ENCODE data around the gene UBE2Z.

UBE2Z gene

GRCh38 chr17:48952904-48953303 lies 44.7 kb downstream of the UBE2Z start:
- ChIA-PET CTCF (interaction anchor here (0.6 to 5.9 kb wide), 15 partner anchors 8 to 761 kb away, joined by 3 to 58 read pairs (median 7); partner anchors contain the start of gene SNF8), POLR2A (interaction anchor here (0.8 to 1.3 kb wide), 2 partner anchors 8 to 33 kb away, joined by 3 read pairs; partner anchors contain the start of gene SNF8)
- Histone ChIP-seq H3K4me3 (ENCODE audit: low read depth, low read length) (no peak overlapping the region), H3K9me3 (ENCODE audit: control insufficient read depth, insufficient read depth, low read depth, low read length) (no peaks in the 10 kb centered on the region), H3K36me3 (ENCODE audit: control insufficient read depth in 2 of 2, insufficient read depth in 1 of 2, low read length in 2 of 2) (no peaks in the 10 kb centered on the region), H3K4me1 (ENCODE audit: control insufficient read depth, insufficient read depth, low read length) (no peaks in the 10 kb centered on the region; the same call in 1 of the 2 replicates), H3K27ac (ENCODE audit: extremely low read depth, low read depth, low read length) (no peak overlapping the region)
- TF ChIP-seq ZNF596 (tag by site-specific recombination; IDR thresholded peaks at IDR 0.05) (no peak), ZNF341 (tag by site-specific recombination; IDR thresholded peaks at IDR 0.05; ENCODE audit: low read depth) (peak; percentile 60)

GRCh38 chr17:48954300-48954755 lies 46.1 kb downstream of the UBE2Z start:
- CTCF ChIA-PET: interaction anchor here (0.6 to 5.9 kb wide), 30 partner anchors 8 to 338 kb away, joined by 3 to 58 read pairs (median 6); partner anchors contain the start of genes GIP and UBE2Z
- TF ChIP-seq IKZF3 (tag by site-specific recombination; IDR thresholded peaks at IDR 0.05): no peak
- TF ChIP-seq ZNF529 (tag by site-specific recombination; IDR thresholded peaks at IDR 0.05; ENCODE audit: insufficient replicate concordance): no peak
- TF ChIP-seq ZFHX2 (tag by site-specific recombination; conservative IDR thresholded peaks at IDR 0.05): peak; percentile 28; the same call in 1 of the 2 replicates
- no peak for TF ChIP-seq ZNF248 (tag by site-specific recombination; IDR thresholded peaks at IDR 0.05)
- no peak for TF ChIP-seq ZSCAN5A (tag by site-specific recombination; IDR thresholded peaks at IDR 0.05)
- TF ChIP-seq KLF8 (tag by site-specific recombination; IDR thresholded peaks at IDR 0.05): no peak
- TF ChIP-seq WT1 (tag by site-specific recombination; IDR thresholded peaks at IDR 0.05): no peak
- no peak for TF ChIP-seq RBAK (tag by site-specific recombination; IDR thresholded peaks at IDR 0.05)
- peak; percentile 58; the same call in 1 of the 2 replicates for TF ChIP-seq ZNF501 (tag by site-specific recombination; IDR thresholded peaks at IDR 0.05)
- peak; percentile 76 for TF ChIP-seq ZNF654 (tag by site-specific recombination; IDR thresholded peaks at IDR 0.05; ENCODE audit: low read depth)
- peak; percentile 75 for TF ChIP-seq ZBTB48 (tag by site-specific recombination; IDR thresholded peaks at IDR 0.05)
- no peak for TF ChIP-seq ZNF324 (tag by site-specific recombination; IDR thresholded peaks at IDR 0.05)
- no peak for TF ChIP-seq PRDM4 (tag by site-specific recombination; IDR thresholded peaks at IDR 0.05)
- no peak for TF ChIP-seq ZBTB21 (tag by site-specific recombination; IDR thresholded peaks at IDR 0.05)
- no peak for TF ChIP-seq ZSCAN18 (tag by site-specific recombination; IDR thresholded peaks at IDR 0.05)
- no peak for TF ChIP-seq ZBTB1 (tag by site-specific recombination; IDR thresholded peaks at IDR 0.05)
- no peak for TF ChIP-seq ZNF148 (tag by site-specific recombination; IDR thresholded peaks at IDR 0.05; ENCODE audit: borderline replicate concordance)
- no peak for TF ChIP-seq YY1 (tag by site-specific recombination; IDR thresholded peaks at IDR 0.05)
- peak; percentile 54; the same call in 1 of the 2 replicates for TF ChIP-seq KLF17 (tag by site-specific recombination; IDR thresholded peaks at IDR 0.05)
- no peak for TF ChIP-seq HOXC10 (CRISPR knock-in tag; IDR thresholded peaks at IDR 0.05)
- TF ChIP-seq ZEB2 (tag by site-specific recombination; IDR thresholded peaks at IDR 0.05): no peak
- no peak for TF ChIP-seq REPIN1 (tag by site-specific recombination; IDR thresholded peaks at IDR 0.05; ENCODE audit: low read depth)
- TF ChIP-seq ZFP37 (tag by site-specific recombination; IDR thresholded peaks at IDR 0.05): no peak

More at GRCh38 chr17:48954300-48954755, 46.1 kb downstream of the UBE2Z start:
- no peak overlapping the region for H3K27ac ChIP-seq (ENCODE audit: extremely low read depth, low read depth, low read length)
- no peaks in the 10 kb centered on the region for H3K36me3 ChIP-seq (ENCODE audit: control insufficient read depth in 2 of 2, insufficient read depth in 1 of 2, low read length in 2 of 2)
- POLR2A ChIA-PET: interaction anchor here (0.6 to 1.4 kb wide), 7 partner anchors 10 to 77 kb away, joined by 3 to 5 read pairs (median 3); partner anchors contain the start of genes IGF2BP1 and SNF8
- H3K4me3 ChIP-seq (ENCODE audit: low read depth, low read length): no peak overlapping the region
- no peaks in the 10 kb centered on the region for H3K9me3 ChIP-seq (ENCODE audit: control insufficient read depth, insufficient read depth, low read depth, low read length)
- H3K4me1 ChIP-seq (ENCODE audit: control insufficient read depth, insufficient read depth, low read length): no peaks in the 10 kb centered on the region; the same call in 1 of the 2 replicates

Measured in HEK293 (cell line).